NCI-H446 (cell line): Measurements from ENCODE around the gene MOCS1.

ENCODE experiments used
- DNase-seq, 2 experiments: peaks; one replicate each; lab custom pipeline; 2025; lab: John Stamatoyannopoulos, UW

MOCS1 gene

DNA sequence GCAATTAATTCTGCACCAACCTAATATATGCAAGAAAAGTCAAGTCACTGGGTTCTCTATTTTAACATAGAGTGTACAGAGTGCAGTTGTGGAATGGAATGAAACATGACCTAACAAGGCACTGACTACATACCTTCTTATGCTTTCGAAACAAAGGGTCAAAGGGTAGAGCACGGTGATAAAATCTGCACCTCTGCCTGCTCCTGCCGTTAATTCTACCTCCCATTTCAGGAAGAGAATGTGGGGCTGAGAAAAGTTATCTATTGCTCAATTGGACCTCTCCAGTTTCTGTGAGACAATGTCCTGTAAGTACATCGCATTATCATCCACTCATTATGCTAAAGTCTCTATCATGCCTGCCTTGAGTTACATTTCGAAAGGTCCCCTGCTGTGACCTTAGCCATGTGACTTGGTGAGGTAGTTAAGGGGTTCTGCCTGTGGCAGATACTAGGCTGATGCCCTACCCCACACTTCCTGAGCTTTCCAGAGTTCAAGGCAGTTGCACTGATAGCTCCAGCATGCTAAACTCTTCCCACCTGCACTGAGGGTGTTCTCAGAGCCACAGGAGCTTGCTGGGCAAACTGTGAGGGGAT lies 14.0 kb upstream of the MOCS1 start:
- no peak for DNase-seq

- no peak for DNase-seq
Measured at GRCh38 chr6:39947611-39948068, 13.4 kb upstream of the MOCS1 start.

DNA sequence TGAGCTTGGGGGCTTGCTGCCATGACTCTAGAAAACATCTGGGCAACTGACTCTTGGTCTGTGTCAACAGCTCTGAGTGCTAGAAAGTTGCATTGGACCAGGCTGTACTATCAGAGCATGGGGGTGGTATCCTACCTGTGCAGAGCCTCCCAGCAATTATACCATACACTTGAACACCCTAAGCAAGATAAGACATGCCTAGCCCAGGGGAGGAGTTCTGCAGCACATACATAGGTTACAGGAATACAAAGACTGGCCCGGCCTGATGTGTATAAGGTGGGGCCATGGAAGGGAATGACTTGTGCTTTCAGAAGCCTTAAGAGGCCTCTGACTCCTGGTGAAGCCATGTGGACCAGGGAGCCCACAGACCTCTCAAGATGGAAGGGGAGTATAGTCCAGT lies 11.4 kb upstream of the MOCS1 start:
- no peak for DNase-seq

DNA sequence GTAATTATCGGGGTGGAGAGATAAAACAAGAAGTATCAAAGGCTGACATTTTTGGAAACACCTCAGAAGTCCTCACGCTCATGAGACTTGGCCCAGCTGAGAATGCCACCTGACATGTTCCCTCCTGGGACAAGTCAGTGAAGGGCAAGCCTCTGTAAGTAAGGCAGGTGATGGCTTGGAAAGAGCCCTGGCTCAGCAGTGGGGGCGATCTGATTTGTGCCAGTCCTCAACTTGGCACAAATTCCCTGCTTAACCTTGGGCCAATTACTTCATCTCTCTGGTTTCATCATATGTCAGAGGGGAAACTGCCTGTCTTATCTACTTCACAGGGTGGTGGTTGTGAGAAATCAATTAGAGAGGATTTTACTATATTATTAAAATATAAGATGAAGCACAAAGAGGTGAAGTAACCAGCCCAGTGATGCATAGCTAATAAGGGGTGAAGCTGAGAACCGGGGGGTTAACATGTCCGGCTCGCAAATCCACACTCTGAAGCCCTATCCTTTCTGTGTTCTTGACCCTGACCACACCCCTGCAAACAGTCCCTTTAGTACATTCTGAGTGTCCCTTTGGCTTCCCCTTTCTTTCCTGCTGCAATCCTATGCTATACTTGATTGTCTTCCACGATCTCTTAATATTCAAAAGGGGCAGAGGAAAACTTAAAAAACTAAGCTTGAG lies 8.8 kb upstream of the MOCS1 start:
- no peak for DNase-seq

DNA sequence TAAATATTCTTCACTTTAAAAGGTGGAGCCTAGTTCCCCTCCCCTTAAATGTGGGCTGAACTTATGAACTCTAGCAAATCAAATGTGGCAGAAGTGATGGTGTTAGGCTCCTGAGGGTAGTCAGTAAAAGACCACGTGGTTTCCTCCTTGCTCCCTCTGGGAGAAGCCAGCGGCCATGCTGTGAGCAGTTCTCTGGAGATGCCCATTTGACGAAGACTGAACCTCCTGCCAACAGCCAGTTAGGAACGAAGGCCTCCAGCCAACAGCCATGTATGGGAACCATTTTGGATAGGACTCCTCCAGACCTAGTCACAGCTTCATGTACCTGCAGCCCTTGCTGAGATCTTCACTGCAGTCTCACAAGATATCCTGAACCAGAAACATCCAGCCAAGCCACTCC lies 7.6 kb upstream of the MOCS1 start:
- DNase-seq = no peak

- DNase-seq = no peak
Measured at GRCh38 chr6:39941138-39941537, 6.9 kb upstream of the MOCS1 start.

DNA sequence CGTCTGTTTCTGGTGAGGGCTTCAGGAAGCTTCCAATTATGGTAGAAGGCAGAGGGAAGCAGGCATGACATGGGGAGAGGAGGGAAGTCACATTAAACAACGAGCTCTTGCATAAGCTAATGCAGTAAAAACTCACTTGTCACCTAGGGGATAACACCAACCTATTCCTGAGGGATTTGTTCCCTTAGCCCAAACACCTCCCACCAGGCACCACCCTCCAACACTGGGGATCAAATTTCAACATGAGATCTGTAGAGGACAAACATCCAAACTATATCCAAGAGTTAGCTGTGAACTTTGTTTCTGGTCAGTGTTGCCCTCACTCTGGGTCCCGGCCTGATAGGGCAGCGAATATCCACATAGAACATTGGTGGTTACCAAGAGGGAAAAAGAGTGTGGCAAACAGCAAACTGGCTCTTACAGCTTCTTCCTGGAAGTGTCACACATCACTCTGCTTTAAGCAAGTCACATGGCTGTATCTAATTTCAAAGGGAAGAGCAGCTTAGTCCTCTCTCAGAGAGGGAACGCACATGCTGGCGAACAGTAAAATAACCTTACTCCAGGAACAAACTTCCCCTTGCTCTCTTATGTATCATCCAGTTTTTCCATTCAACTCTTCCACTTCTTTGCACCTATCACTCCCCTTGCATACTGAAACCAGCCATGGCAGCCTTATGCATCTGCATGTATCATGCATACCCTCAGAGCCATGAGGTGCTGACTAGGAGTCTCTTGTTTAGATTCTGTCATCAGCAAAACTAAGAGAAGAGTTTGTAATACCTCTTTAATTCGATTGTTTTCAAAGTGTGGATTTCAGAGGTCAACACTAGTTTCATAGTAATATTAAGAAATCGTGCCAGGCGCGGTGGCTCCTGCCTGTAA lies 4.8 kb upstream of the MOCS1 start:
- DNase-seq = no peak

- no peak for DNase-seq
Measured at GRCh38 chr6:39937686-39938333, 3.5 kb upstream of the MOCS1 start.

GRCh38 chr6:39936857-39937256 lies 2.6 kb upstream of the MOCS1 start:
- no peak for DNase-seq

GRCh38 chr6:39935241-39935640 lies 979 bp upstream of the MOCS1 start:
- DNase-seq = peak; percentile 29 to 40

- no peak for DNase-seq
Measured at GRCh38 chr6:39933669-39934130, 562 bp downstream of the MOCS1 start.

DNA sequence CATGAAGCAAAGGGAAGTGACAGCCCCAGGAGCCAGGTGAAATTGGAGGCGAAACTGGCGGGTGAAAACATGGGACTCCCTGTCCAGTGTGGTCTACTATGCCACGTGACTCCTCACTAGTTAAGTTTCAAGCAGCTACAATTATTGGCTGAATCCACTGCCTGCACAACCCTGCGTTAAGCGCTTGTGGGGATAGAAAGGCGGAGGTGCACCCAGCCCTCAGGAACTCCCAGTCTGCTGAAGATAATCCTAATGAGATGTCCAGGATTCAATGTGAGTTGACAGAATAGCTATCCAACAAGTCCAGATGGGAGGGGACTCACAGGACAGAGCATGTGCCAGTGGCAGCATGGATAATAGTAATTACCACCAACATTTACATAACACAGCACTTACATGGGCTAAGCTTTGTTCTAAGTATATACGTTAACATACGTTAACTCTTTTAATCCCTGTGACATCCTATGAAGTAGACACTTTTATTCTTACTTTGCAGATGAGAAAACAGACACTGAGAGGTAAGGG lies 1.8 kb downstream of the MOCS1 start:
- no peak for DNase-seq

DNA sequence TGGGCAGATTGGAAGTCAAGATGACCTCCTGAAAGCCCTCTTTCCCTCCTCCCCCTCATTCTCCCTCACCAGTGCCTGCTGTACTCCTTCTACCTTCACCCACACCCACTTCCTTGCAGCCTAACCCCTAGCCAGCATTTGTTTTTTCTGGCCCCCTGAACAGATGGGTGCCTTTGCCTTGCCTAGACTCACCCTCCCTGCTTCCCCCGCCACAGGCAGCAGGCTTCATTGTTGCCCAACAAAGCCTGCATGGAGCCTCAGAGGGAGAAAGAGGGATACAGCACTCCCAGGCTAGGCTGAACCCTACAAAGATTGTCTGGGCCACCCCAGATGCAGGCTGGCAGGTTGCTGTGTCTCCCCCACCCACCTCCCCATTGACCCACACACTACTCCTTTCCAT lies 2.7 kb downstream of the MOCS1 start:
- no peak for DNase-seq

DNA sequence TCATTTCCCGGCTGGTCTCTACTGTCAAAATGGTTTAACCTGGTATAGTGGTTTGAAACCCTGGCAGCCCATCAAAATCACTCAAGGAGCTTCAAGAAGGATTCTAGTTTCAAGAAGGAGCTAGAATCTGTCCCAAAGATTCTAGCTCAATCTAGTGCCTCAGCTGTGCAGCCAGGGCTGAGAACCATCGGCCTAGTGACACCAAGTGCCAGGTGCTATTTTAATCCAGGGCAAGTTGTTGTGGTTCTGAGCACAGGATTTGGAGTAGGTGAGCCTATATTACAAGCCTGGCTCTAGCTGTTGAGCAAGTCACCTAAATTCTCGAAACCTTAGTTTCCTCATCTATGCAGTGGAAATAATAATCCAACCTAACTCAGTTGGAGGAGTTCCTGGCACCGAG lies 3.7 kb downstream of the MOCS1 start:
- no peak for DNase-seq

DNA sequence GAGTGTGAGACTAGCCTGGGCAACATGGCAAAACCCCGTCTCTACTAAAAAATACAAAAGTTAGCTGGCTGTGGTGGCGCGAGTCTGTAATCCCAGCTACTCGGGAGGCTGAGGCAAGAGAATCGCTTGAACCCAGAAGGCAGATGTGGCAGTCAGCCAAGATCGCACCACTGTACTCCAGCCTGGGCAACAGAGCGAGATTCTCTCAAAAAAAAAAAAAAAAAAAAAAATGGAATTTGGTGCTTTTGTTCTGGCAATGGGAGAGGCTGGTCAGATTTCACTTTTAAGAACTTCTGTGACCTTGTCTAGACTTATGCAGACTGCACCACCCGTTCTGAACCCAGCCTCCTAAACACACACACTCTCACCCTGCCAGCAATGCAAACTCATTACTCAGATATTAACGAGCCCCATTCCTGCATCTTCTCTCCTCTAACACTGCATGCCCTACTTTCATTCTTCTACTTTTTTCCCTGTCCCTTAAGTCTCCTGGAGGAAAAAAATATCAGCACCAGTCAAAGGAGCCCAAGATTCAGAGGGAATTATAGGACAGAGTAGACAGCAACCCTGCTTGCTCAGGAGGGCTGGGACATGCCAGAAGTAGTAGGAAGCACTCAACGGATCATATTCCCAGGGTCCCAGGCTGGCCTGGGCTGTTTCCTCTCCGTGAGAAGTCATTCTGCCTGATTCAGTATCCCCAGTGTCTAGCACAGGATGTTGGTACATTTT lies 4.4 kb downstream of the MOCS1 start:
- DNase-seq = no peak

GRCh38 chr6:39929039-39929732 lies 5.1 kb downstream of the MOCS1 start:
- no peak for DNase-seq

DNA sequence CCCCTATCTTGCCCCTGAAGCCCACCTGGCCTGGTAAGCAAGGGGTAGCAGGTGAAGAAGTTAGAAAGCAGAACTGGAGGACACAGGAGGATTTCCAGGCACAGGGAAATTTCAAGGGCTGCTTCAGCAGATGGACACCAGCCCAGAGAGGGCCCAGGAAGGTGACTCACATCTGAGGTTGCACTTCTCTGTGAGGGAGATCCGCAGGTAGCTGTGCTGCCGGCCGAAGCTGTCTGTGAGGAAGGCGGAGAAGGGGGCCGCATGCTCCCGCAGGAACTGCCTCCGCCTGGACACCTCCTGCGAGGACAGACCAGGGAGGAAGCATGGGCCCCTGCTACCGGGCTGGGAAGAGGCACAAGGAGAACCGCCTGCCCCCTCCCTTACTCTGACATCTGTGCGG lies 7.1 kb downstream of the MOCS1 start:
- DNase-seq = peak in 1 of 2 experiments; percentile 14

DNA sequence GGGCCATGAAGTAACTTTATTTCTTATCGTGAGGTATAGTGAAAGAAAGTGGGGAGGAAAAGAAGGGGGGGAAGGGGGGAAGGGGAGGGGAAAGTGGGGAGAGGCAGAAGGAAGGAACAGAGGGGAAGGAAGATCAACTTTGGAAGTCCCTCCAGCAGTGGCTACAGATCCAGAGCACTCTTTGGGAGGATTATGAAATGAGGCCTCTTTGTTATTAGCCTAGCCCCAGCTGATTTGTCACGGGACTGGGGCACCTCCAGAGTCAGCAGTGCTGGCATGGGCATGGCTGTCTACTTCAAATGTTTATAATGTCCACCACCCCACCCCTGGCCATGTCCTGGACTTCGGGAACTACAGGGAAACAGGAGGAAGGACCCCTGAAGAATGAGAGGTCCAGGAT lies 7.6 kb downstream of the MOCS1 start:
- no peak for DNase-seq

- DNase-seq = no peak
Measured at GRCh38 chr6:39925931-39926290, 8.4 kb downstream of the MOCS1 start.

DNA sequence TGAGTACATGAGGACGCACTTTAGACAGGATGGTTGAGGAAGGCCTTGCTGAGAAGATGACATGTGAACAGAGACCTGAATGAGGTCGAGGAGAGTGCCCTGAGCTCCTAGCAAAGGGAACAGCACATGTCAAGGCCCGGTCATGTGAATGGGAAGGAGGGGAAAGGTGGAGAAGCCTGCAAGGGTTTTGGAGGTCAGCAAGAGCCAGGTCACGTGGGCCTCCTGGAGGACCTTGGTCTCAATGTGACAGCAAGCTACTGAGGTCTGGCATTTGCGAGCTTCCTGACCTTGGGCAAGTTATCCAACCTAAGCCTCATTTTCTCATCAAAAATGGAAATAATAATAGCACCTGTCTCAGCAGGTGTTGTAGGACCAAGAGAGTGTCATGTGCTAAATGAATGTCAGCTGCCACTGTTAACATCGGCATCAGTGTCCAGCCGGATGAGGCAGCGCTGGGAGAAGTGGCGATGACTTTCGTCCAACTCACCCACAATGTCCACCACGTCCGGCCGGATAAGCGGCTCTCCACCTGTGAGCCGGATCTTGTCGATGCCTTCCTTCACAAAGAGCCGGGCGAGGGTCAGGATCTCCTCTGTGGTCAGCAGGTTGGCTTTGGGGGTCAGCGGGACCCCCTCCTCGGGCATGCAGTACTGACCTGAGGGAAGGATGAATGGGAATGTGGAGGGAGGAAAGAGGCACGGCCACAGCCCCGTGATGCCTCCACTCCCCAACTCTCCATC lies 8.9 kb downstream of the MOCS1 start:
- DNase-seq = no peak
